ENCODE results near the gene PDE6C.

The PDE6C gene

DNA sequence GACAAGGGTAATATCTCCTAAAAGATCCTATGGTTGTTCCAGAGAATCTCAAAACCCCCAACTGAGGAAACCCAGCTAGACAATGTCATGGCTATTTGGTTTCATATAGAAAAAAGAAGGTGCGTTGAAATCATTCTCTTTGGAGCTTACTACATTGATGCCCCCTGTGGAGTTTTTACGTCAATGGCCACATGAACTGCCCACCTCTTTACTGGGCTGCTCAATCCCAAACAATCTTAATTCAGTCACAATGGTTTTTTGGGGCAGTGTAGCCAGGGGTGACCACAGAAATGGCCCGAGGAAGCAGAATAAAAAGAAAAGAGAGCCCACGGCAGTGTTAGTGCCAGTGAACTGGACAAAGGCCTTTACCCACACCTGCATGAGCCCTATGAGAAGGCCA is 19.1 kb upstream of the PDE6C start:
- no peak for TF ChIP-seq CTCF (IDR thresholded peaks at IDR 0.05; ENCODE audit: low read depth, low read length)
- H3K4me3 ChIP-seq (ENCODE audit: low read depth, low read length) = no peak overlapping the region
- in situ Hi-C loops (cut with HindIII; ENCODE audit: low sequenced_read_pairs) = no loop called here
- DNase-seq (ENCODE audit: low read depth, low spot score) = no peak

DNA sequence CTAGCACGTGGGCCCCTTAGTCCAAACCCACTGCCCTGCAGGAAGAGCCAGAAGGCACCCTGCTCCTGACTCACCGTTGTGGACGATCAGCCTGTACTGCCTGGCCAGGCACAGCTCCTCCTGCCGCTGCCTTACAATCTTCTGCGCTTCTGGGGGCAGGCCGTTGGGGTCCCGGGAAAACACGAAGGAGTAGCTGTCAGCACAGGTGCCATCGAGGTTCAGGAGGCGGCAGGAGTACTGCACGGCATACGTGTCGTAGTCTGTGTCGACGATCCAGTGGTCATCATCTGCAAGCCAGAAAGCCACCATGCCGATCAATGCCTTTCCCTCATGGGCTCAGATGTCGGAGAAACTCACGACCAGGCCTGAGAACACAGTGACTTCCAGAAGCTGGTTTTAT is 18.6 kb upstream of the PDE6C start:
- in situ Hi-C loops (cut with HindIII; ENCODE audit: low sequenced_read_pairs) = no loop called here
- DNase-seq (ENCODE audit: low read depth, low spot score) = no peak
- TF ChIP-seq CTCF (IDR thresholded peaks at IDR 0.05; ENCODE audit: low read depth, low read length) = no peak
- no peak overlapping the region for H3K4me3 ChIP-seq (ENCODE audit: low read depth, low read length)

GRCh38 chr10:93594518-93594917 is 17.8 kb upstream of the PDE6C start:
- H3K4me3 ChIP-seq (ENCODE audit: low read depth, low read length) = no peak overlapping the region
- no peak for DNase-seq (ENCODE audit: low read depth, low spot score)
- TF ChIP-seq CTCF (IDR thresholded peaks at IDR 0.05; ENCODE audit: low read depth, low read length) = no peak
- in situ Hi-C loops (cut with HindIII; ENCODE audit: low sequenced_read_pairs) = no loop called here

GRCh38 chr10:93595378-93596161 is 16.8 kb upstream of the PDE6C start:
- no peak overlapping the region for H3K4me3 ChIP-seq (ENCODE audit: low read depth, low read length)
- peak; percentile 30 for DNase-seq (ENCODE audit: low read depth, low spot score)
- TF ChIP-seq CTCF (IDR thresholded peaks at IDR 0.05; ENCODE audit: low read depth, low read length) = no peak
- in situ Hi-C loops (cut with HindIII; ENCODE audit: low sequenced_read_pairs) = no loop called here

DNA sequence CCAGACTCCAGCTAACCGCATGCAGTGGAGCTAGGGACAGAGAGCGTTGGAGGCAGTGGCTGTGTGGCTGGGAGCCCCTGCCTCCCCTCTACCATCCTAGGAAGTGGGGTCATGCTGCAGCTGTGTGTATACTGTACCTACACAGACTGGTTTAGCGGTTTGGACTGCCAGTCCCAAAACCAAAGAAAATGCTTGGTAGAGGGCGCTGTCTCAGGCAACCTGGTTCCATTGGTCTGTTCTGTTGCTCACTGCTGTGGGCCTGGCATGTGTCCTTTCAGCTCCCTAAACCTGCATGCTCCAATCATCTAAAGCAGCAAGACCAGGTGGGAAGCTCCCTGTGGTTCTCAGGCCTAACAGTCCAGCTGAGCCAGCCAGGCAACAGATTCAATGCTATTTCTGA is 15.8 kb upstream of the PDE6C start:
- H3K4me3 ChIP-seq (ENCODE audit: low read depth, low read length) = no peak overlapping the region
- DNase-seq (ENCODE audit: low read depth, low spot score) = no peak
- in situ Hi-C loops (cut with HindIII; ENCODE audit: low sequenced_read_pairs) = no loop called here
- TF ChIP-seq CTCF (IDR thresholded peaks at IDR 0.05; ENCODE audit: low read depth, low read length) = peak; percentile 9

- in situ Hi-C loops (cut with HindIII; ENCODE audit: low sequenced_read_pairs) = no loop called here
- no peak overlapping the region for H3K4me3 ChIP-seq (ENCODE audit: low read depth, low read length)
- no peak for DNase-seq (ENCODE audit: low read depth, low spot score)
- TF ChIP-seq CTCF (IDR thresholded peaks at IDR 0.05; ENCODE audit: low read depth, low read length) = no peak
These were observed 15.2 kb upstream of the PDE6C start for GRCh38 chr10:93597075-93597599.

Data from astrocyte of the spinal cord (primary cell).